ENCODE results near the gene DAAM2. TPM values are rescaled to one million over a fixed set of nuclear protein-coding genes. Genes with fewer than 3 reads are reported as not detected.
A peak's percentile ranks its signal among the peaks of the same experiment; 100 is the strongest.

Gene DAAM2
- total and polyA plus RNA-seq, 9 of the 15 experiments (the other 6 are each of a cell fraction or from before 2014, with no cell fraction given), result 0.01 to 0.07 TPM; not detected in 7

DNA sequence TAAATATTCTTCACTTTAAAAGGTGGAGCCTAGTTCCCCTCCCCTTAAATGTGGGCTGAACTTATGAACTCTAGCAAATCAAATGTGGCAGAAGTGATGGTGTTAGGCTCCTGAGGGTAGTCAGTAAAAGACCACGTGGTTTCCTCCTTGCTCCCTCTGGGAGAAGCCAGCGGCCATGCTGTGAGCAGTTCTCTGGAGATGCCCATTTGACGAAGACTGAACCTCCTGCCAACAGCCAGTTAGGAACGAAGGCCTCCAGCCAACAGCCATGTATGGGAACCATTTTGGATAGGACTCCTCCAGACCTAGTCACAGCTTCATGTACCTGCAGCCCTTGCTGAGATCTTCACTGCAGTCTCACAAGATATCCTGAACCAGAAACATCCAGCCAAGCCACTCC, 149.6 kb downstream of the DAAM2 start (continued):
- TF ChIP-seq, protein P1, sequence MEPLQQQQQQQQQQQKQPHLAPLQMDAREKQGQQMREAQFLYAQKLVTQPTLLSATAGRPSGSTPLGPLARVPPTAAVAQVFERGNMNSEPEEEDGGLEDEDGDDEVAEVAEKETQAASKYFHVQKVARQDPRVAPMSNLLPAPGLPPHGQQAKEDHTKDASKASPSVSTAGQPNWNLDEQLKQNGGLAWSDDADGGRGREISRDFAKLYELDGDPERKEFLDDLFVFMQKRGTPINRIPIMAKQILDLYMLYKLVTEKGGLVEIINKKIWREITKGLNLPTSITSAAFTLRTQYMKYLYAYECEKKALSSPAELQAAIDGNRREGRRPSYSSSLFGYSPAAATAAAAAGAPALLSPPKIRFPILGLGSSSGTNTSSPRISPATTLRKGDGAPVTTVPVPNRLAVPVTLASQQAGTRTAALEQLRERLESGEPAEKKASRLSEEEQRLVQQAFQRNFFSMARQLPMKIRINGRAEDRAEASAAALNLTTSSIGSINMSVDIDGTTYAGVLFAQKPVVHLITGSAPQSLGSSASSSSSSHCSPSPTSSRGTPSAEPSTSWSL (CRISPR knock-in tag; IDR thresholded peaks at IDR 0.05; ENCODE audit: borderline replicate concordance), result peak; percentile 84; the same call in 1 of the 2 replicates
- TF ChIP-seq, protein P2, sequence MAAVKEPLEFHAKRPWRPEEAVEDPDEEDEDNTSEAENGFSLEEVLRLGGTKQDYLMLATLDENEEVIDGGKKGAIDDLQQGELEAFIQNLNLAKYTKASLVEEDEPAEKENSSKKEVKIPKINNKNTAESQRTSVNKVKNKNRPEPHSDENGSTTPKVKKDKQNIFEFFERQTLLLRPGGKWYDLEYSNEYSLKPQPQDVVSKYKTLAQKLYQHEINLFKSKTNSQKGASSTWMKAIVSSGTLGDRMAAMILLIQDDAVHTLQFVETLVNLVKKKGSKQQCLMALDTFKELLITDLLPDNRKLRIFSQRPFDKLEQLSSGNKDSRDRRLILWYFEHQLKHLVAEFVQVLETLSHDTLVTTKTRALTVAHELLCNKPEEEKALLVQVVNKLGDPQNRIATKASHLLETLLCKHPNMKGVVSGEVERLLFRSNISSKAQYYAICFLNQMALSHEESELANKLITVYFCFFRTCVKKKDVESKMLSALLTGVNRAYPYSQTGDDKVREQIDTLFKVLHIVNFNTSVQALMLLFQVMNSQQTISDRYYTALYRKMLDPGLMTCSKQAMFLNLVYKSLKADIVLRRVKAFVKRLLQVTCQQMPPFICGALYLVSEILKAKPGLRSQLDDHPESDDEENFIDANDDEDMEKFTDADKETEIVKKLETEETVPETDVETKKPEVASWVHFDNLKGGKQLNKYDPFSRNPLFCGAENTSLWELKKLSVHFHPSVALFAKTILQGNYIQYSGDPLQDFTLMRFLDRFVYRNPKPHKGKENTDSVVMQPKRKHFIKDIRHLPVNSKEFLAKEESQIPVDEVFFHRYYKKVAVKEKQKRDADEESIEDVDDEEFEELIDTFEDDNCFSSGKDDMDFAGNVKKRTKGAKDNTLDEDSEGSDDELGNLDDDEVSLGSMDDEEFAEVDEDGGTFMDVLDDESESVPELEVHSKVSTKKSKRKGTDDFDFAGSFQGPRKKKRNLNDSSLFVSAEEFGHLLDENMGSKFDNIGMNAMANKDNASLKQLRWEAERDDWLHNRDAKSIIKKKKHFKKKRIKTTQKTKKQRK (IDR thresholded peaks at IDR 0.05; ENCODE audit: borderline replicate concordance, low read depth, low read length), result no peak
- TF ChIP-seq RBM22 (IDR thresholded peaks at IDR 0.05; ENCODE audit: low read depth, low read length, poor library complexity, severe bottlenecking), result no peak
- peak; percentile 80; the same call in 1 of the 2 replicates for TF ChIP-seq MTF1 (CRISPR knock-in tag; IDR thresholded peaks at IDR 0.05; ENCODE audit: borderline replicate concordance)
- no peak for TF ChIP-seq POLR2AphosphoS2 (IDR thresholded peaks at IDR 0.05; ENCODE audit: low read length)
- TF ChIP-seq, protein P3, sequence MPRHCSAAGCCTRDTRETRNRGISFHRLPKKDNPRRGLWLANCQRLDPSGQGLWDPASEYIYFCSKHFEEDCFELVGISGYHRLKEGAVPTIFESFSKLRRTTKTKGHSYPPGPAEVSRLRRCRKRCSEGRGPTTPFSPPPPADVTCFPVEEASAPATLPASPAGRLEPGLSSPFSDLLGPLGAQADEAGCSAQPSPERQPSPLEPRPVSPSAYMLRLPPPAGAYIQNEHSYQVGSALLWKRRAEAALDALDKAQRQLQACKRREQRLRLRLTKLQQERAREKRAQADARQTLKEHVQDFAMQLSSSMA (CRISPR knock-in tag; IDR thresholded peaks at IDR 0.05), result no peak
- peak; percentile 80; the same call in 1 of the 2 replicates for TF ChIP-seq ZNF175 (CRISPR knock-in tag; IDR thresholded peaks at IDR 0.05; ENCODE audit: low read depth)
- no peak for TF ChIP-seq SMARCA5 (IDR thresholded peaks at IDR 0.05)
- peak; percentile 29; the same call in 1 of the 2 replicates for TF ChIP-seq BCL6 (CRISPR knock-in tag; IDR thresholded peaks at IDR 0.05)
- no peak for TF ChIP-seq KDM2B (CRISPR knock-in tag; IDR thresholded peaks at IDR 0.05)
- TF ChIP-seq SP2 (IDR thresholded peaks at IDR 0.05; ENCODE audit: extremely low read depth, low read depth, low read length, poor library complexity, severe bottlenecking), result no peak
- peak; percentile 84; the same call in 1 of the 2 replicates for TF ChIP-seq ZNF644 (tag; IDR thresholded peaks at IDR 0.05; ENCODE audit: low read depth)
- no peak; the same call in 1 of the 2 replicates for TF ChIP-seq ZNF707 (CRISPR knock-in tag; conservative IDR thresholded peaks at IDR 0.05)
- TF ChIP-seq STAG1 (CRISPR knock-in tag; IDR thresholded peaks at IDR 0.05; ENCODE audit: borderline replicate concordance), result no peak
- TF ChIP-seq ARNT (IDR thresholded peaks at IDR 0.05), result no peak
- peak; percentile 88 for TF ChIP-seq KLF6 (CRISPR knock-in tag; IDR thresholded peaks at IDR 0.05; ENCODE audit: borderline replicate concordance)
- no peak for TF ChIP-seq YBX1 (IDR thresholded peaks at IDR 0.05)
- TF ChIP-seq, protein P4, sequence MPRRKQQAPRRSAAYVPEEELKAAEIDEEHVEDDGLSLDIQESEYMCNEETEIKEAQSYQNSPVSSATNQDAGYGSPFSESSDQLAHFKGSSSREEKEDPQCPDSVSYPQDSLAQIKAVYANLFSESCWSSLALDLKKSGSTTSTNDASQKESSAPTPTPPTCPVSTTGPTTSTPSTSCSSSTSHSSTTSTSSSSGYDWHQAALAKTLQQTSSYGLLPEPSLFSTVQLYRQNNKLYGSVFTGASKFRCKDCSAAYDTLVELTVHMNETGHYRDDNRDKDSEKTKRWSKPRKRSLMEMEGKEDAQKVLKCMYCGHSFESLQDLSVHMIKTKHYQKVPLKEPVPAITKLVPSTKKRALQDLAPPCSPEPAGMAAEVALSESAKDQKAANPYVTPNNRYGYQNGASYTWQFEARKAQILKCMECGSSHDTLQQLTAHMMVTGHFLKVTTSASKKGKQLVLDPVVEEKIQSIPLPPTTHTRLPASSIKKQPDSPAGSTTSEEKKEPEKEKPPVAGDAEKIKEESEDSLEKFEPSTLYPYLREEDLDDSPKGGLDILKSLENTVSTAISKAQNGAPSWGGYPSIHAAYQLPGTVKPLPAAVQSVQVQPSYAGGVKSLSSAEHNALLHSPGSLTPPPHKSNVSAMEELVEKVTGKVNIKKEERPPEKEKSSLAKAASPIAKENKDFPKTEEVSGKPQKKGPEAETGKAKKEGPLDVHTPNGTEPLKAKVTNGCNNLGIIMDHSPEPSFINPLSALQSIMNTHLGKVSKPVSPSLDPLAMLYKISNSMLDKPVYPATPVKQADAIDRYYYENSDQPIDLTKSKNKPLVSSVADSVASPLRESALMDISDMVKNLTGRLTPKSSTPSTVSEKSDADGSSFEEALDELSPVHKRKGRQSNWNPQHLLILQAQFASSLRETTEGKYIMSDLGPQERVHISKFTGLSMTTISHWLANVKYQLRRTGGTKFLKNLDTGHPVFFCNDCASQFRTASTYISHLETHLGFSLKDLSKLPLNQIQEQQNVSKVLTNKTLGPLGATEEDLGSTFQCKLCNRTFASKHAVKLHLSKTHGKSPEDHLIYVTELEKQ (CRISPR knock-in tag; IDR thresholded peaks at IDR 0.05), result 0 out of 2 replicates have a peak, but pooled peaks have one; percentile 72
- TF ChIP-seq ZNF507 (tag; conservative IDR thresholded peaks at IDR 0.05), result no peak
- no peak for TF ChIP-seq ZNF586 (CRISPR knock-in tag; conservative IDR thresholded peaks at IDR 0.05)
